ENCODE measurements around the gene CPEB2. TPM values are rescaled to one million over a fixed set of nuclear protein-coding genes. Genes with fewer than 3 reads are reported as not detected.

CPEB2 gene
- total and polyA plus RNA-seq, 9 of the 15 experiments (the other 6 are each of a cell fraction or from before 2014, with no cell fraction given), result 0.39 to 3.0 (median 1.4) TPM

- TF ChIP-seq, protein P1, sequence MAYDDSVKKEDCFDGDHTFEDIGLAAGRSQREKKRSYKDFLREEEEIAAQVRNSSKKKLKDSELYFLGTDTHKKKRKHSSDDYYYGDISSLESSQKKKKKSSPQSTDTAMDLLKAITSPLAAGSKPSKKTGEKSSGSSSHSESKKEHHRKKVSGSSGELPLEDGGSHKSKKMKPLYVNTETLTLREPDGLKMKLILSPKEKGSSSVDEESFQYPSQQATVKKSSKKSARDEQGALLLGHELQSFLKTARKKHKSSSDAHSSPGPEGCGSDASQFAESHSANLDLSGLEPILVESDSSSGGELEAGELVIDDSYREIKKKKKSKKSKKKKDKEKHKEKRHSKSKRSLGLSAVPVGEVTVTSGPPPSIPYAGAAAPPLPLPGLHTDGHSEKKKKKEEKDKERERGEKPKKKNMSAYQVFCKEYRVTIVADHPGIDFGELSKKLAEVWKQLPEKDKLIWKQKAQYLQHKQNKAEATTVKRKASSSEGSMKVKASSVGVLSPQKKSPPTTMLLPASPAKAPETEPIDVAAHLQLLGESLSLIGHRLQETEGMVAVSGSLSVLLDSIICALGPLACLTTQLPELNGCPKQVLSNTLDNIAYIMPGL (CRISPR knock-in tag; IDR thresholded peaks at IDR 0.05), result no peak
- TF ChIP-seq UBTF (IDR thresholded peaks at IDR 0.05; ENCODE audit: borderline replicate concordance in 1 of 2, low read depth in 2 of 2, low read length in 2 of 2) (peak; percentile 16 to 30; a peak in 1 of 4 replicates), STAT5A (IDR thresholded peaks at IDR 0.05; ENCODE audit: borderline replicate concordance, low read length) (no peak), ILF3 (IDR thresholded peaks at IDR 0.05; ENCODE audit: borderline replicate concordance) (no peak), GABPB1 (CRISPR knock-in tag; IDR thresholded peaks at IDR 0.05) (no peak), MAFG (tag; conservative IDR thresholded peaks at IDR 0.05) (no peak), PTBP1 (IDR thresholded peaks at IDR 0.05; ENCODE audit: low read depth, low read length) (no peak), CTBP1 (IDR thresholded peaks at IDR 0.05; ENCODE audit: borderline replicate concordance) (peak; percentile 45; the same call in 1 of the 2 replicates), FOXO4 (CRISPR knock-in tag; IDR thresholded peaks at IDR 0.05) (no peak), ZNF589 (CRISPR knock-in tag; IDR thresholded peaks at IDR 0.05; ENCODE audit: low read depth) (no peak), HDAC8 (tag; IDR thresholded peaks at IDR 0.05) (no peak), NFIC (IDR thresholded peaks at IDR 0.05) (no peak), RB1 (IDR thresholded peaks at IDR 0.05; ENCODE audit: low read depth) (0 out of 2 replicates have a peak, but pooled peaks have one; percentile 12), HNRNPH1 (optimal IDR thresholded peaks at IDR 0.05; ENCODE audit: low read depth, low read length) (no peak), SAFB (IDR thresholded peaks at IDR 0.05; ENCODE audit: borderline replicate concordance, low read depth, low read length) (no peak), EGR1 (conservative IDR thresholded peaks at IDR 0.05) (0 out of 2 replicates have a peak, but pooled peaks have one; percentile 12), ESRRA (IDR thresholded peaks at IDR 0.05; ENCODE audit: borderline replicate concordance, low read depth) (peak; percentile 20; the same call in 1 of the 2 replicates), RBBP5 (IDR thresholded peaks at IDR 0.05; ENCODE audit: borderline replicate concordance, insufficient read depth, low read length, poor library complexity, severe bottlenecking) (peak; percentile 45), TBP (optimal IDR thresholded peaks at IDR 0.05; ENCODE audit: low read depth, low read length) (no peak)
- TF ChIP-seq, protein P2, sequence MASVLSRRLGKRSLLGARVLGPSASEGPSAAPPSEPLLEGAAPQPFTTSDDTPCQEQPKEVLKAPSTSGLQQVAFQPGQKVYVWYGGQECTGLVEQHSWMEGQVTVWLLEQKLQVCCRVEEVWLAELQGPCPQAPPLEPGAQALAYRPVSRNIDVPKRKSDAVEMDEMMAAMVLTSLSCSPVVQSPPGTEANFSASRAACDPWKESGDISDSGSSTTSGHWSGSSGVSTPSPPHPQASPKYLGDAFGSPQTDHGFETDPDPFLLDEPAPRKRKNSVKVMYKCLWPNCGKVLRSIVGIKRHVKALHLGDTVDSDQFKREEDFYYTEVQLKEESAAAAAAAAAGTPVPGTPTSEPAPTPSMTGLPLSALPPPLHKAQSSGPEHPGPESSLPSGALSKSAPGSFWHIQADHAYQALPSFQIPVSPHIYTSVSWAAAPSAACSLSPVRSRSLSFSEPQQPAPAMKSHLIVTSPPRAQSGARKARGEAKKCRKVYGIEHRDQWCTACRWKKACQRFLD (CRISPR knock-in tag; IDR thresholded peaks at IDR 0.05), result no peak
Observed at GRCh38 chr4:15003401-15003890, 1.2 kb downstream of the CPEB2 start (continued).
